GM10266 (cell line): ENCODE measurements around the gene EFS.

ENCODE experiments used
- DNase-seq: peaks from one replicate; pipeline ENCODE4 v3.0.0; 2012; ENCODE audit errors: extremely low spot score
- TF ChIP-seq, protein P1 (sequence below): IDR thresholded peaks from 2 replicates; pipeline ENCODE4 v1.5.1; 2012; ENCODE audit warnings: mild to moderate bottlenecking, low read depth; ENCODE audit not compliant: control insufficient read depth, insufficient read depth; ENCODE audit errors: missing control alignments

EFS gene

GRCh38 chr14:23321572-23322547 is 43.1 kb downstream of the EFS start:
- TF ChIP-seq, protein P1, sequence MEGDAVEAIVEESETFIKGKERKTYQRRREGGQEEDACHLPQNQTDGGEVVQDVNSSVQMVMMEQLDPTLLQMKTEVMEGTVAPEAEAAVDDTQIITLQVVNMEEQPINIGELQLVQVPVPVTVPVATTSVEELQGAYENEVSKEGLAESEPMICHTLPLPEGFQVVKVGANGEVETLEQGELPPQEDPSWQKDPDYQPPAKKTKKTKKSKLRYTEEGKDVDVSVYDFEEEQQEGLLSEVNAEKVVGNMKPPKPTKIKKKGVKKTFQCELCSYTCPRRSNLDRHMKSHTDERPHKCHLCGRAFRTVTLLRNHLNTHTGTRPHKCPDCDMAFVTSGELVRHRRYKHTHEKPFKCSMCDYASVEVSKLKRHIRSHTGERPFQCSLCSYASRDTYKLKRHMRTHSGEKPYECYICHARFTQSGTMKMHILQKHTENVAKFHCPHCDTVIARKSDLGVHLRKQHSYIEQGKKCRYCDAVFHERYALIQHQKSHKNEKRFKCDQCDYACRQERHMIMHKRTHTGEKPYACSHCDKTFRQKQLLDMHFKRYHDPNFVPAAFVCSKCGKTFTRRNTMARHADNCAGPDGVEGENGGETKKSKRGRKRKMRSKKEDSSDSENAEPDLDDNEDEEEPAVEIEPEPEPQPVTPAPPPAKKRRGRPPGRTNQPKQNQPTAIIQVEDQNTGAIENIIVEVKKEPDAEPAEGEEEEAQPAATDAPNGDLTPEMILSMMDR = no peak
- peak; percentile 45 for DNase-seq

GRCh38 chr14:23320584-23321571 is 44.1 kb downstream of the EFS start, which contains the start of gene PABPN1:
TSS of gene PABPN1 (plus strand) at chr14:23321457. CDS start at chr14:23321470, 13 bp downstream.
- TF ChIP-seq, protein P1 = no peak
- DNase-seq = peak; percentile 98

GRCh38 chr14:23319746-23320583 is 45.0 kb downstream of the EFS start:
- TF ChIP-seq, protein P1 = no peak
- DNase-seq = no peak

- DNase-seq = no peak
- TF ChIP-seq, protein P1 = no peak
Measured at GRCh38 chr14:23316300-23316699, 48.7 kb downstream of the EFS start.

GRCh38 chr14:23310546-23310945 is 54.4 kb downstream of the EFS start:
- TF ChIP-seq, protein P1 = no peak
- DNase-seq = no peak

GRCh38 chr14:23308721-23309445 is 56.1 kb downstream of the EFS start:
- TF ChIP-seq, protein P1 = no peak
- no peak for DNase-seq
